ENCODE measurements around the gene DUSP22.

Gene DUSP22

DNA sequence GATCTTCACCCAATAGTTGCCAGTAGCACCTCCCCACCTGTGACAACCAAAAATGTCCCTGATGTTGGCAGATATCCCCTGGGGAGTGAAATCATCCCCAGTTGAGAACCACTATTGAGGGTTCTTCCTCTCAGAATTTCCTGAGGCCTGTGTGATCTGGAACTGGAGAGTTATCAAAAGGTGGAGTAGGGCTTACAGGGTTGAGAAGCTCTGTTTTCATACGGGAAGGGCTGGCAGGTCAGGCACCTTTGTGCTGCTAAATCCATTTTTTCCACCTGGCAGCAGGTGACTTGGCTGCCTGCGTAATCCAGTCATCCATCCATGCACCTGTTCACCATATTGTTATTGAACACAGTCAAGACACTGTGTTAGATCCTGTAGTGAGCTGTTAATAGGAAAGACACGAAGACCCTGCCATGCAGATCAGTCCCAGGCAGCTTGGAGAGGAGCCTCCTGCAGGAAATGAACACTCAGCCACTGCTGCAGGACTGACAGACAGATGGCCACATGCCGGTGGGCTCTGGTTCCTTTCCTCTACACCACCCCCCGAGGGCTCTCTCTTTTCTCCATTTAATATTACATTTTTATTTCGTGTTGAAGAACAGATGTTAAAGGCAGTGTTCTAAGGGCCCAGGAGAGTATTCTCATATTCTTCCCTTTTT is 5.4 kb downstream of the DUSP22 start:
- DNase-seq (ENCODE audit: low read depth) = no peak

DNA sequence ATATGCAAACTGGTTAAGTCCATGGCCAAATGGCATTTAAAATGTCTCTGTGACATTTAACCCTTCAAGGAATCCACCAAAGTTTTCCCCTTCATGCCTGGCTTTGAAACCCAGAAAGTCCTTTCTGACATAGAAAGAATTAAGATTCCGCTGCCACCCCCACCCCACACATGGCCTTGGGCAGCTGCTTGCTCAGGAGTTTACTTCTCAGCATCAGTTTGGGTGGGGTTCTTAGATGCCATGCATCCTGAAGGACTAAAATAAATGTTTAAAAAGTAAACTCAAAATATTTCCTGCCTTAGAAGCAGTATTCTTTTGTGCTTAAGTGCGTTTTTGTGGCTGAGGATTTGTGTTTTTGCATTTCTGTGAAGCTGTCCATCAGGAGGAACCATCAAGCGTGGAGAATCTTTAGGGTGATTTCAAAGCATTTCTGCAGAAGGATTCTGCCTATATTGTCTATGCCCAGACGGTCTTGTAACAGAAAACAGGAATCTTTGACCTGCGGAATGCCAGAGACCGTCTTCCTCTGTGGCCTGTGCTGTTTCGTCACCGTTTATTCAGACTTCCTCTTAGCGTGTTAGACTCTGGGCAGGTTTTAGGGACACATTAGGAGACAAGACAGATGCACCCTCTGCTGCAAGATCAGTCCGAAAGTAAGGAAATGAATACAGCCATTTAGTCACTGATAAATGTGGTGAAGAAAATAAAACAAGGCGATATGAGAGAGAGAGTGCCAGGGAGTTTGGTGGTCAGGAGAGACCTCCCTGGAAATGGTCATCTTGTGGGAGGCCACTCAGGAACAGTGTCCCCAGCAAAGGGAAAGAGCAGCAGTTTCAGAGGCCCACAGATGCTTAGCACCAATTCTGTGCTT is 6.2 kb downstream of the DUSP22 start:
- DNase-seq (ENCODE audit: low read depth) = no peak

DNA sequence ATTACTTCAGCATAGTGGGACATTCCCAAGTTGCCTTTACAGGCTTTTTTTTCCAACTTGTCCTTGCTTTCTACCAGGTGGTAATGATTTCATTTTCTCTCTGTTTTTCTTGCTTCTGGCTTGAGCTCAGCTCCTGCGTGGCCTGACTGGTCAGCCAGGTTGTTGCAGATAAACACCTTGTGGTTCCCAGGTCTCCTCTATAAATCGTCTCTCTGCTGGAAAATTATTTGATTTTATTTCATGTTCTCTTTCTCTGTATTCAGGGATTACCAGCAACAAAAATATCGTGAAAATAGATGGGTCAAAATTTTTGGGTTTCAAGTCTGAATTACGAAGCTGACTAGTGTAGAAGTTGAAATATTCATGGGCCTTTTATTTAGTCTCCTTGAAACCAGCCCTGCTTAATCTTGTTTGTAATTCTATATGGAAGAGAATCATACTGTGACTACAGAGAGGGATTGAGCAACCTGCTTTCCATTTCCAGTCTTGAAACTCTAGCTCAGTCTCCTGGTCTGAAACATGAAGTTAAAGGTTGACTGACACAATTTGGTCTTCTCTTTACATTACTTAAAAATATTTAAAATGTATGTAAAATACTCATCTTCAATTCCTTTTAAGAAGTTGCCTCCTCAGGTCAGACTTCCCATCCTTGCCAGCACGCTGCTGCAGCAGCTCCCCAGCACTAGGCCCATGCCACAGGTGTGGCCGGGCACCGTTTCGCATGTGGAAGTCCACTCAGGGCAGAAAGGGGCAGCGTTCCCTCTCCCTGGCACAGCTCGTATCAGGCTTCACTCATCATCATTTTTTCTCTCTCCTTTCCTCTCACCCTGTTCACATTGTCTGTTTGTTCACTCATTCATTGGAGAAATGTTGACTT is 7.1 kb downstream of the DUSP22 start:
- DNase-seq (ENCODE audit: low read depth) = no peak

DNA sequence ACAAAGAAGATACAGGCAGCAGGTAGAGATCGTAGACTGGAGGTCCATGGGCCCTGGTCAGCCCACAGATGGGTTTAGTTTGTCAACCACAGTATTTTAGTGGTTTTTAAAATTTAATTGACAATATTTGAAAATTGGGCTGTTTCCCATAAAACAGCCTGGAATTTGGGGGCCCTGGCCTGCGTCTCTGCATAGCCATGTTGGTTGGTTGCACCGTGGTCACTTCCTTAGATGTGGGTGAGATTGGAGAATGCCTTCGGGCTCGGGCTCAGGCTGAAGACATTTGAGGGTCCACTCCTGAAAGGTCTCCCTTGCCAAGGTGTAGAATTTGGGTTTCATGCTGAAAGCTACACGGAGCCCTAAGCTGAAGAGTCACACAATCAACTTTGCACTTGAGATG is 7.7 kb downstream of the DUSP22 start:
- no peak for DNase-seq (ENCODE audit: low read depth)

DNA sequence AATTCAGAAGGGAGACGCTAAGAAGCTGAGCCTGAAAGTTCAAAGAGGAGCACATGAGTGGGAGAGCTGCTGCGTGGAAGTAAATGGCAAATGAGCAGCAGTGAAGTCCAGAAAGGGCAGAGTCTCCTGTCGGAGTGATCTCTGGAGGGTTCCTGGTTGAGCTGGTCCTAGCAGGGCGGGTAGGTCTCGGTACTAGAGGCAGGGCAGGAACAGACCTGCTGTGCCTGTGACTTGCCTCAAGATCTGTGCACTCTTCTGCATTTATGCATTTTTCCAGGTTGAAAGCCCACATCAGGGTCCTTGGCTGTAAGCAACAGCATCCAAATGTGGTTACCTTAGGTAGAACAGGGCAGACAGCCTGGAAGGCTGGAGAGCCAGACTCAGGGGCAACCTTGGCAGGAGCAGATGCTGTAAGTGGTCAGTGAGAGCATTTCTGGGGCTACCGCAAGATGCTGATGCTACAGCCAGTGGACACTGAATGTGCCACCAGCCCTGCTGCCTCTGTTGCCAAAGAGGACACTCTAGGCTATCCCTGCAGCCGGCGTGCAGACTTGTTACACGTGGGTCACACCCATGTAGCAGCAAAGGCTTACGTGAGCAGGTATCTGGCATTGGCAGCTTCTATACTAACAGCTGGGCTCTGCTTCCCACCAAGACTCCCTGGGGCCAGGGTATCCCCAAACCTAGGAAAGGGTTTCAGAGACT is 8.4 kb downstream of the DUSP22 start:
- no peak for DNase-seq (ENCODE audit: low read depth)

DNA sequence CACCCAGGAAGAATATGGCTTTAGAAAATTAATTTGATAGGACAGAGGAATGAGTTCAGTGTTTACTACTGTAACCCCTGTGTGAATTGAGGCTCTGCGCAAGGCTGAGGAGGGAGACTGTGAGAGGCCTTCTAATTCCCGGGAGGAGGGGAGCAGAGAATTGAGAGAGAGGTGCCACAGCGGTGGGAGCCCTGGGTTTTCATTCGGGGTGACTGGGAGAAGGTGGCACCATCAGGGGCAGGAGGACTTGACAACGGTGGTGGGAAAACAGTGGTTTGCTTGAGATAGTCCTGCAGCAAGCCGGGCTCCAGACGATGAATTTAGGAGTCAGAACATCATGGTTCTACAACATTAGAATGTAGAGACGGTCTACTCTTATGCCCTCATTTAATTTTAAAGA is 9.2 kb downstream of the DUSP22 start:
- DNase-seq (ENCODE audit: low read depth) = no peak

DNA sequence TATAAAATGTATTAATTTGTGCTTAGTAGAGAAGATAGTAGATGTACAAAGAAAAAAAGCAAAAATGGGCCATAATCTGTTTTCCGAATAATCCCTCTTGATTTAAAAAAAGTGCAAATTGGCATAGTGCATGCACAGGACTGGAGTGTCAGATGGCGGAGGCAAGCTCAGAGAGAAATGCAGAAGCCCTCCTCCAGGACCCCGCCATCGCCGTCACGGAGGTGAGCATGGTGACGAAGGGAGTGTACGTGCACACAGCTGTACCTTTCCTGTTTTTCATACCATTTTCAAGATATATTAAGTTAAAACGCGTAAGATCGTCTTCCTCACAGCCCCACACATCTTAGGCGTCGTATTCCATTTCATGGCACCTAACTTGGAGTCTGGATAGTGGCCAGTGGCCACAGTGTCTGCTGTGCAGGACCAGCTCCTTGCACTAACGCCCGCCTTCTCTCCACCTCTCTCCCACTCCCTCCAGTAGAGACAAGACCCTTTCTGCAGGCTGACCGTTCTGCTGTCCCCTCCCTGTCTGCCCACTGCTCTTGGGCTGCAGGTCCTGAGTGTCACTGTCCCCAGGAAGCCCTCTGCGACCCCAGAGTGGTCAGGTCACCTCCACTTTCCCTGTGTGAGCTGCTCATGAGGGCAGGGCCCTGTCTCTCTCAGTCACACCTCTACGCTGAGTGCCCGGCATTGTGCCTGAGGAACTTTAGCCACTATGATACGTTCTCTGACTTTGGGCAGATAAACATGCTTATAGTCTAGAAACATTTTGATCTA is 9.8 kb downstream of the DUSP22 start:
- no peak for DNase-seq (ENCODE audit: low read depth)

DNA sequence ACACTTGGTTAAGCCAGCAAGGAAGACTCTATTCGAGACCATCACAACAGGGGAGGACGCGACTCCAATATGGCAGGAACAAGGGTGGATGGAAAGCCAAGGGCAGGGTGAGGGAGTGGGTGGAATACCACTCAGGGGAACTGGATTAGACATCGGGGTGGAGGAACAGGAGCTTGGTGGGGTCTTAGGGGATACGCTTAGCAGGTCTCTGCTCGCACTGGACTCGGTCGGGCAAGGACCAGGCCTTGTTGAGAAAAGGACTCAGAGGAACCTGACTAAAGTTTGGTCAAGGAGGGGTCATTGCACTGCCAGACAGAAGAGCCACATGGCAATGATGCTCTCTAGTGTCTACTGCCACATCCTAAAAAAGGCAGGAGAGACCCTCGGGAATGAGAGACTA is 10.5 kb downstream of the DUSP22 start:
- DNase-seq (ENCODE audit: low read depth) = no peak

DNA sequence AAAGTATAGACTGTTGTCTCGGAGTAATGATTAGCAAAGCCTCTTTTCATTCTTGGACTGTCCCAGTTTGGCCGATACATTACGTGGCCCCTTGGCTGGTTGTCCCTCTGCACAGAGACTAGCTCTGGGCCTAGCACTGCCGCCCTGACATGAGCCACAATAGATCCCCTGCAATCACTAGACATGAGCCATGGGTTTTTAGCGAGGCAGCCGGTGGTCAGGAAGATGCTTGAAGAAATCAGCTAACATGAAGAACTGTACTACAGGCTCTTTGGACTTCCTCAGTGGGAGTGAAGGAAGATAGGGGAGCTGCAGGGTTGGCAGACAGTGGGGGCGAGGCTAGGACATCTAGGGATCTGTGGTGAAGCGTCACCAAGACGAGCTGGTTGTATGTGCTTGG is 11.0 kb downstream of the DUSP22 start:
- DNase-seq (ENCODE audit: low read depth) = no peak

DNA sequence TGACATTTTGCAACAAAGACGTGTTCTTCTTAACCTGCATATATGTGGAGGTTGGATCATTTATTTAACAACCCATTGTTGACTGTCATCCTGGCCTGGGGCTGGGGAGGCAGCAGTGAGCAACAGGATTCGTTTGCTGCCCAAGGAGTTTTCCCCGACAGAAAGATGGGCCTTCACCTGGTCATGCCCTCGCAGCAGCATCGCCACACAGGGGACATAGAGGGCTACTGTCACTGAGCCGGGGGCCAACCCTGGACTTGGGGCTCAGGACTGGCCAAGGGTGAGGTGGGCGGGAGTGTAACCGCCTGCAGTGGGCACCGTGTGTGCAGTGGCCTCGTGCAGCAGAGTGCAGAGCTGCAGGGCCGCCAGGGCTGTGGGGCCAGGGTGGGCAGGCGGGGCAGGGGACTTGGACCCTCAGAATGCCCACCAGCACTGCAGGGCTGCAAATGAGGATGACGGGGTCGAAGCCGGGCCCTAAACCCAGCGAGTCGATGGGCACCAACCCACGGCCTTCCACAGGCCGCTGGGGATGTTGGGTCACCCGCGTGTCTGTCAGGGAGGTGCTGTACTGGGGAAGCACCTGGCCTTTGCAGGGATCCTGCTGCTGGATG is 11.8 kb downstream of the DUSP22 start:
- DNase-seq (ENCODE audit: low read depth) = no peak

DNA sequence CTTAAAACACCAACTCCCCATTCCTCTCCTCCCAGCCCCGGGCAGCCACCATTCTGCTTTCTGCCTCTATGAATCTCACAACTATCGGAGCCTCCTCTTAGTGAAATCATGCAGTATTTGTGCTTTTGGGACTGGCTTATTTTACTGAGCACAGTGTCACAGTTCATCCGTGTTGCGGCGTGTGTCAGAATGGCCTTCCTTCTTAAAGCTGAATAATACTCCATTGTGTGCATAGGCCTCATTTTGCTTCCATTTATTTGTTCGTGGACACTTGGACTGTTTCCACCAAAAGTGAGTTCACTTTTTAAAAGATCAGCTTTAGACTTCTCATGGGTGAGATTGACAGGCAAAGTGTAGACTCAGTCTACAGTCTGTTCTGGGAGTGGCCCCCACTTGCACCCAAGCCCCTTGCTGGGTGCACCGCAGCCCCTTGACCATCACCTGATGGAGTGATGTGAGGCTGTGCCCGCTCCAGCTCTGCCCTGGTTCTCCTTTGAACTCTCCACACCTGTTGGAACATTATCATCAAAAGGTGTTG is 12.6 kb downstream of the DUSP22 start:
- no peak for DNase-seq (ENCODE audit: low read depth)

DNA sequence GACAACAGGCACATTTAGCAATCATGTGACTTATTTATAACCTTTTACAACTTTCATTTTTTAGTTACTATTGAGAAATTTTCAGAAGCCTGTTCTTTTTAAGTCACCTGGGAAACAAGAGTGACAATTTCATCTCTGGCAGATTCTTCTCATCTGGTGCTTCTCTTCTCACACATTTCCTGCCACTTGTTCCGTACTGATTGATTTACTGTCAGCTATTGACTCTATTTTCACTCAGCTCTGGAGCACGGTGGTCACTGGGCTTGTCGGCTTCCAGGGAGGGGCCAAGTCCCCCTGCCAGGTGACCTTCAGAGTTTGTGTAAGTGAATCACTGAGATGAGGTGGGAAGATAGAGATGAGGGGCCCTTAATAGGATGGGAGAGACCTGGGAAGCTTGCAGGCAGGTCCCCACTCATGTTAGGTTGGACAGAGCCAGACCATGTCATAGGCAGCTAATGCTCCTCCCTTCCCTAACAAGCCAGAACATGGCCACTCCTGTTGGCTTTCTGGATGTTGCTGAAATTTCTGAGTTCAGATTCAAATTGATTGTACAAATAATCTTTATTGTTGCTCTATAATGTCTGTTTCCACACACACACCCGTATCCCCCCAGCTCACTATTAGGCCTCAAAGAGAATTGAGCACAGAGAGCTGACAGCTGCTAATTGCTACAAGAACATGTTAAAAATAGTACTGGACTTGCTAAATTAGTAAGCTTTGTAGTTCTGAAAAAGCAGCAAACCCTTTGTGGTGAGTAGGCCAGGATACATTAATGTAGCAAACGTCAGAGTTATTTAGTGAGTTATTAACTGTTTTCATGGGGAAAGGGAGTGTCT is 13.3 kb downstream of the DUSP22 start:
- no peak for DNase-seq (ENCODE audit: low read depth)

DNA sequence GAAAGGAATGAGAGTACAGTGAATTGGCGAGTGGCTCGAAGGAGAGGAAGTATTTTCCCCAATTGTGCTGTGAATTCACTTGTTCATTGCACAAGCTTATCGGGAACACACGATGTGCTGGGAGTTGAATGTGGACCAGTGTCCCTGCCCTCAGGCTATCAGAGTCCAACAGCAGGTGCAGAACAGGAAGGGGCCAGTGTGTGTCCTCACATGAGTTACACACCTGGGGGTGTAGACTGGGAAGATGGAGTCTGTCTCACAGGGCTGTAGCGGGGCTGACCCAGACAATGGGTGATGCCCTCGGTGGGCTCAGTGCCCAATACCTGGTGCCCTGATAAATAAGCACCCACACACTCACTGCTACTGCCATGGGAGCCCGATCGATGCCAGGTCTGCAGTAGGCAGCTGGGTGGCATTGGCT is 14.4 kb downstream of the DUSP22 start:
- DNase-seq (ENCODE audit: low read depth) = no peak

DNA sequence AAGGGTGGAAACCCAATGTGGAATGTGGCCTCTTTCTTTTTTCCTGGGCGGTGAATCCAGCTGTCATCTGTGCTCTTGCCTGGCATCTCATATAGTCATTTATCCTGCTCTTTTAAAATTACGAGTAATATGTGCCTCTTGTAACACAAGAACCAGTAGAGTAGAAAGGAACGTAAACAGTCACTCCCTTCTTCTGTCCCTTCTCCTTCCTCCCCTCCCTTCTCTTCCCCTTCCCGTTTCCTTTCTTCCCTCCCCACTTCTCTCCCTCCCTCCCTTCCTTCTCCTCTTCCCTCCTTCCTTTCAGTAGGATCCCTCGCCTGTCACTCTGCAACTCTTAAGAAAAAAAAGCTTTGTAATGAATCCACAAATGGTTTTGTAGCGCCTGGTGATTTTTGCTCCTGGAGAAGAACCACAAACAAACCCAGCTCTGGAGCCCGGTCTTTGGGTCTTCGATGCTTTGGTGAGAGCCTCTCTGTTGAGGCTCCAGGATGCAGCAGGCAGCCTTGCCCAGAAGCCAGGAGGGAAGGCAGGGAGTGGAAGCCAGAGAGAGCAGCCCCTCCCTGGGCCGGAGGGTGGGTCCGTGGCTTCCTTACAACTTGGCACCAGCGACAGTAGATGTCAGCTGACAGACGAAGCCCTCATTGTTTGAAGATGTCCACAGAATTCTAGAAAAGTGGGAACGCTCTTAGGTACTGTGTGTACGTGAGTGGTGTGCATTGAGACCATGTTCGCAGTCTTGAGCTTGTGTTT is 15.0 kb downstream of the DUSP22 start:
- DNase-seq (ENCODE audit: low read depth) = no peak

DNA sequence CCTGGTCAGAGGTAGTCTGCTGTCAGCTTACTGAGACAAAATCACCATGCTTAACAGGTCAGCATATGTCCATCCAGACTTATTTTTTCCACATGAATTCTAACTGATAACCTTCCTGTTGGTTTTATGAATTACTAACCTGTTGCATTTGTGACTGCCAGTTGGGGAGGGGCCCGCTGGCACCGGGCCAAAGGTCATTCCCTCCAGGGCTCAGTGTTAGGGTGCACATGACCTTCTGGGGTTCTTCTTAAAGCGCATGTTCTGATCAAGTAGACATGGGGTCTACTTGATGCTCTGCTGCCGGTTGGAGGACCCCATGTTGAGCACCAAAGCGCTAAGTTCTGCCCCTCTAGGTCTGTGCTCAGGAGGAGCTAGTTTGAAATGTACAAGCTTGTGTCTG is 15.6 kb downstream of the DUSP22 start:
- no peak for DNase-seq (ENCODE audit: low read depth)

DNA sequence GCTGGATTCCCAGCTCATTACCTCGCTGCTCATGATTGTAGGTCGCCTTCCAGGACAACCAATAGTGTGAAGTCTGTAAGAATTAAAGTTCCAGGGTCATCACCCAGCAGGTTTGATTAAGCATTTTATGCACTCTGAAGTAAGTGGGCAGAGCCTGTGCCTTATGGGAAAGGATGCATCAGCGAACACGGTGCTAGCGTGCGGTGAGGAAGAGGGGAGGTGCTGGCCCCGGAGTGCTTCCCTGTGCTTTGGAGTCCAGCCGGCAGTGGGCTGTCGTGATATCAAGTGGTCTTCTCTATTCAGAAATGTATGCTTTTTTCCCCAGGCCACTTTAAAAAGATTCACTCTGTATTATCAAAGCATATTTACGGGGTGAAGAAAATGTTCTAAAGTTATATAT is 16.0 kb downstream of the DUSP22 start:
- no peak for DNase-seq (ENCODE audit: low read depth)

DNA sequence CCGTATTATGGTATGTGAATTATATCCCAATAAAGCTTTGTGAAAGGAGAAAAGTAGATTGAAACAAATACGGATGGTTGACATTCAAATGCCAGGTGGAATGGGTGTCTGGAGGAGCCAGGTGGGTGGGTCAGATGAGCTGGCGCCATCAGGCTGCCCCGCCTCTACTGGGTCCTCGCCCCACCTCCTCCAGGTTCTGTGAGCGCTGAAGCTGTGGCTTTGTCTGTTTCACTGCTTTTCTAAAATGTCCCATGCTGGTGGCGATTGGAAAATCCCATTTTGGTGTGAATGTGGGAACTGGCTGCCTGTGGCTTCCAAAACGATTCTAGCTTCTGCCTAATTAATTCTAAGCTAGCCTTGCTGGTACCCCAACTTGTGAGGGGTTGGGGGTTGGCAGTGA is 16.5 kb downstream of the DUSP22 start:
- DNase-seq (ENCODE audit: low read depth) = no peak

DNA sequence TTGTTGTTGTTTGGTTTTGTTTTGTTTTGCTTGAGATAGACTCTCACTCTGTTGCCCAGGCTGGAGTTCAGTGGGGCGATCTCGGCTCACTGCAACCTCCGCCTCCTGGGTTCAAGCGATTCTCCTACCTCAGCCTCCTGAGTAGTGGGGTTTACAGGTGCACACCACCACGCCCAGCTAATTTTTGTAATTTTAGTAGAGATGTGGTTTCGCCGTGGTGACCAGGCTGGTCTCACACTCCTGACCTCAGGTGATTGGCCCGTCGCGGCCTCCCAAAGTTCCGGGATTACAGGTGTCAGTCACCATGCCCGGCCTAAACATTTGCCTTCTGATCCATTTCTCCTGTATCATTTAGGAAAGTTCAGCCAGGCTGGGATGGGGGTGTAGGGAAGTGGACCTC is 17.7 kb downstream of the DUSP22 start:
- no peak for DNase-seq (ENCODE audit: low read depth)

DNA sequence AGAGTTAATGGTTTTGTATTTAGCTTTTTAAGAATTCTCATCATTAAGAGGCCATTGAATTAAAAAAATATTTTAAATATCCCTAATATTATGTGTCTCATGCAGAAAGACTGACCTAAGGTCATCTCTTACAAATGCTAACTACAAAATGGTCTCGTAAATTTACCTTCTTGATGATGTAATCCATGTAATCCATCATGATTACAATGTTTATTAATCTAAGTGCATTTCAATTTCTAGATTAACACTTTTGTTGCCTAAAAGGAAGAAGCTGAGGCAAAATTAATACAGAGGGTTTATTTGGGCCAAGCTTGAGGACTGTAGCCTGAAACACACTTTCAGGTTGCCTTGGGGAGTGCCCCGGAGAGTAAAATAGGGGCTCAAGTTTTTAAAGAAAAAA is 18.4 kb downstream of the DUSP22 start:
- no peak for DNase-seq (ENCODE audit: low read depth)

Measured in EH (cell line).